ENCODE results near the gene ATP1A4. TPM values are rescaled to one million over a fixed set of nuclear protein-coding genes. Genes with fewer than 3 reads are reported as not detected.
A peak's percentile ranks its signal among the peaks of the same experiment; 100 is the strongest.

The ATP1A4 gene
- total RNA-seq, 2 donors from 2014 or later: 0.68 to 1.1 TPM

DNA sequence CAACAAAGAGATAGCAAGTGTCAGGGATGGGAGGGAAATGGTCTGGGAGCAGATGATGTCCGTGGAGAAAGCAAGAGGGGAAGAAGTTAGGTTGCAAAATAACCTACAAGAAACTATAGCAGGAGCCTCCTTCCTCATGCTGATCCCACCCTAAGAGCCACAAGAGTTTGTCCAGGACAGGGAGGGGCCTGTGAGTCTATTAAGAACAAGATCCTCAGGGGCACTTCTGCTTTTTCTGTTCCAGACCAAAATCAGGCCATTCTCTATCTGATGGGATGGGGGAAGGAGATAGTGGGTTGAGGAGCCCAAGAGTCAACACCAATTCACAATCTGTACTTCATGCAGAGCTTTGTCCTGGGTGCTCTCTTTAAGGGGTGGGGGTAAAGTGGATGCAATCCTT lies 7.7 kb upstream of the ATP1A4 start:
- Histone ChIP-seq H3K27me3 (replicated peaks; ENCODE audit: insufficient read depth) (no peaks in the 10 kb centered on the region), H3K4me1 (ENCODE audit: control insufficient read depth in 1 of 2, low read depth in 2 of 2) (peaks cover 11 to 15% of the 10 kb centered on the region in 2 donors), H3K27ac (no peak overlapping the region), H3K4me3 (no peak overlapping the region), H3K36me3 (peaks cover 31% of the 10 kb centered on the region), H3K9me3 (no peaks in the 10 kb centered on the region)
- DNase-seq (ENCODE audit: low spot score) (no peak), ATAC-seq (ENCODE audit: insufficient number of reproducible peaks, low FRiP score, low read depth) (no peak)
- TF ChIP-seq, protein P1, sequence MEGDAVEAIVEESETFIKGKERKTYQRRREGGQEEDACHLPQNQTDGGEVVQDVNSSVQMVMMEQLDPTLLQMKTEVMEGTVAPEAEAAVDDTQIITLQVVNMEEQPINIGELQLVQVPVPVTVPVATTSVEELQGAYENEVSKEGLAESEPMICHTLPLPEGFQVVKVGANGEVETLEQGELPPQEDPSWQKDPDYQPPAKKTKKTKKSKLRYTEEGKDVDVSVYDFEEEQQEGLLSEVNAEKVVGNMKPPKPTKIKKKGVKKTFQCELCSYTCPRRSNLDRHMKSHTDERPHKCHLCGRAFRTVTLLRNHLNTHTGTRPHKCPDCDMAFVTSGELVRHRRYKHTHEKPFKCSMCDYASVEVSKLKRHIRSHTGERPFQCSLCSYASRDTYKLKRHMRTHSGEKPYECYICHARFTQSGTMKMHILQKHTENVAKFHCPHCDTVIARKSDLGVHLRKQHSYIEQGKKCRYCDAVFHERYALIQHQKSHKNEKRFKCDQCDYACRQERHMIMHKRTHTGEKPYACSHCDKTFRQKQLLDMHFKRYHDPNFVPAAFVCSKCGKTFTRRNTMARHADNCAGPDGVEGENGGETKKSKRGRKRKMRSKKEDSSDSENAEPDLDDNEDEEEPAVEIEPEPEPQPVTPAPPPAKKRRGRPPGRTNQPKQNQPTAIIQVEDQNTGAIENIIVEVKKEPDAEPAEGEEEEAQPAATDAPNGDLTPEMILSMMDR (IDR thresholded peaks at IDR 0.05): no peak

DNA sequence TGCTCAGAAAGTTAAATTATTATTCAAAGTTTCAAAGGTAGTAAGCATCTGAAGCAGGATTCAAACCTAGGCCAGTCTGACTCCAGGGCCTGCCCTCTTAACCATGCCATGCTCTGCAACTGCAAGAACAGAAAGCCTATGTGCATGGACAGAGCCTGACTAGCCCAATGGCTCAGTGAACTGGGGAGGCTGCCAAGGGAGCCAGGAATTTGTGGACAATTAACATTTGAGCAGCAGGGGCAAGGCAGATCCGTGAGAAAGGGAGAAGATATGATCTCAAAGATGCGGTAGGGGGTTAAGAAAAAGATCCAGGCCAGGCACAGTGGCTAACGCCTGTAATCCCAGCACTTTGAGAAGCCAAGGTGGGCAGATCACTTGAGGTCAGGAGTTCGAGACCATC lies 6.5 kb upstream of the ATP1A4 start:
- DNase-seq (ENCODE audit: low spot score) (no peak), ATAC-seq (ENCODE audit: insufficient number of reproducible peaks, low FRiP score, low read depth) (no peak)
- Histone ChIP-seq H3K4me1 (ENCODE audit: control insufficient read depth in 1 of 2, low read depth in 2 of 2) (peaks cover 20 to 27% of the 10 kb centered on the region in 2 donors), H3K27me3 (replicated peaks; ENCODE audit: insufficient read depth) (no peaks in the 10 kb centered on the region), H3K4me3 (no peak overlapping the region), H3K9me3 (no peaks in the 10 kb centered on the region), H3K36me3 (peaks cover 18% of the 10 kb centered on the region), H3K27ac (no peak overlapping the region)
- TF ChIP-seq, protein P1 (IDR thresholded peaks at IDR 0.05): no peak

DNA sequence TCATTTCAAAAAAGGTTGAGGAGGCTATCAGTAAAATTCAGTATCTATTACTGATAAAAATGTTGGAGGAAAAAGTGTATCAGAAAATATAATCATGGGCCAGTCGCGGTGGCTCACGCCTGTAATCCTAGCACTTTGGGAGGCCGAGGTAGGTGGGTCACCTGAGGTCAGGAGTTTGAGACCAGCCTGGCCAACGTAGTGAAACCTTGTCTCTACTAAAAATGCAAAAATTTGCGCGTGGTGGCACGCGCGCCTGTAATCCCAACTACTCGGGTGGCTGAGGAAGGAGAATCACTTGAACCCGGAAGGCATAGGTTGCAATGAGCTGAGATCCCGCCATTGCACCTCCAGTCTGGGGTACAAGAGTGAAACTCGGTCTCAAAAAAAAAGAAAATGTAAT lies 5.3 kb upstream of the ATP1A4 start:
- Histone ChIP-seq H3K36me3 (peaks cover 11% of the 10 kb centered on the region), H3K27me3 (replicated peaks; ENCODE audit: insufficient read depth) (no peaks in the 10 kb centered on the region), H3K27ac (no peak overlapping the region), H3K4me1 (ENCODE audit: control insufficient read depth in 1 of 2, low read depth in 2 of 2) (peaks cover 24 to 37% of the 10 kb centered on the region in 2 donors), H3K9me3 (no peaks in the 10 kb centered on the region), H3K4me3 (no peak overlapping the region)
- no peak for ATAC-seq (ENCODE audit: insufficient number of reproducible peaks, low FRiP score, low read depth)
- TF ChIP-seq, protein P1 (IDR thresholded peaks at IDR 0.05): no peak
- no peak for DNase-seq (ENCODE audit: low spot score)

DNA sequence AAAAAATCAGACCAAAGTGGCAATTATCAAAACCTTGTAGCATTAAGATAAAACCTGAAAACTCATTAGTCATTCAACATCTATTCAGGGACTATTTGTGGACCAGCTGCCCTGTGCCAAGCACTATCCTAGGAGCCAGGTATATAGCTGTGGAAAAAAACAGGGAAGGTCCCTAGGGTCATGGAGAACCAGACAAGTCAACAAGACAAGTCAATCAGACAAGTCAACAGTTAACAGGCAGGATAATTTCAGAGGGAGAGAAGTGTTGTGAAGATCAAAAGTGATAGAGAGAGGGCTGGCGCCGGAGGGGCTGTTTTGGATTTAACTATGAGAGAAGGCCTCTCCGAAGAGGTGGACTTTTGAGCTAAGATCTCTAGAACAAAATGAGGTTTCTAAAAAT lies 3.3 kb upstream of the ATP1A4 start:
- Histone ChIP-seq H3K36me3 (no peaks in the 10 kb centered on the region), H3K4me1 (ENCODE audit: control insufficient read depth in 1 of 2, low read depth in 2 of 2) (peaks cover 24 to 40% of the 10 kb centered on the region in 2 donors), H3K27me3 (replicated peaks; ENCODE audit: insufficient read depth) (no peaks in the 10 kb centered on the region), H3K4me3 (no peak overlapping the region), H3K27ac (peak overlapping the region; percentile 77 to 91), H3K9me3 (no peaks in the 10 kb centered on the region)
- DNase-seq (ENCODE audit: low spot score): no peak
- TF ChIP-seq, protein P1 (IDR thresholded peaks at IDR 0.05): no peak
- no peak for ATAC-seq (ENCODE audit: insufficient number of reproducible peaks, low FRiP score, low read depth)

DNA sequence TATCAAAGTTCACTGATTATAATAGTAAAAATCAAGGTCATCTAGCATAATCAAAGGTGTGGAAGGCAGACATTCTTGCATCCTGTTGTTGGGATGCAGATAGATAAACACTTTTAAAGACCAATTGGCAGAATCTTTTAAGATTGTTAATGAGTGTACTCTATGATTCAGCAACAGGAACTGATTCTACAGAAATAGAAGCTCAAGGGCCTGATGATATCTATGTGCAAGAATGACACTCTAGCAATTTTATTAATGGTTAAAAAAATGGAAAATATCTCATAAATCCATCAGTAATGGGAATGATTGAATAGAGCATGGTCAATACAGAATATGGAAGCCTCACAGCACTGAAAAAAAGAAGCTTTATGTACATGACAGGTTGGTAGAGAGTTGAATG lies 2.2 kb upstream of the ATP1A4 start:
- TF ChIP-seq, protein P1 (IDR thresholded peaks at IDR 0.05): no peak
- peak overlapping the region; percentile 77 to 91 for H3K27ac ChIP-seq

More for the DNA sequence above, 2.2 kb upstream of the ATP1A4 start:
- ATAC-seq (ENCODE audit: insufficient number of reproducible peaks, low FRiP score, low read depth): no peak
- no peaks in the 10 kb centered on the region for H3K36me3 ChIP-seq
- peaks cover 24 to 40% of the 10 kb centered on the region in 2 donors for H3K4me1 ChIP-seq (ENCODE audit: control insufficient read depth in 1 of 2, low read depth in 2 of 2)
- DNase-seq (ENCODE audit: low spot score): no peak
- H3K27me3 ChIP-seq (replicated peaks; ENCODE audit: insufficient read depth): no peaks in the 10 kb centered on the region
- no peaks in the 10 kb centered on the region for H3K9me3 ChIP-seq
- no peak overlapping the region for H3K4me3 ChIP-seq
